Neural progenitor cell (in vitro differentiated cells): ENCODE data around the gene PROZ.

ENCODE experiments used
- EZH2 ChIP-seq: fragments of 200-600 bp; sonication (generic); IDR thresholded peaks from 2 replicates; pipeline ENCODE4 v1.6.1; 2017; ENCODE audit warnings: antibody characterized with exemption, mild to moderate bottlenecking, moderate library complexity
- TF ChIP-seq, protein P1 (sequence below): fragments of 200-600 bp; sonication (generic); IDR thresholded peaks from 2 replicates; pipeline ENCODE4 v1.5.1; 2017; ENCODE audit warnings: antibody characterized with exemption, mild to moderate bottlenecking

DNA sequence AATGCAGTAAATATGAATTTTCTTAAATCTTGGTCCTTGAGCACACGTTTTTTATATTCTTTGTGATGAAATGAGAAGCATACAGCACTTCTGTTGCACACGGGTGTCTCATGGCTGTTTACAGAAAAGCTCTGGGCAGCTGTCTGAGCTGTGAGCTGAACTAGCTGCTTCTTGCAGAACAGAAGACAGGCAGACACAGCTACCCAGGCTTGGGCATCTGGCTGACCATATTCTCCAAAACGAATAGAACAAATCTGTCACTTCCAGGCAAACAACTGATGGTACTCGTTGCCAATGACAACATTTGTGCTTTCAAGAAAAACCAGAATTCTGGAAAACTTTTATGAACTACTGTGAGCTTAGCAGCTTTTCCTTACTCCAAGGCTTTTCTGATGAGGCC lies 33.8 kb downstream of the PROZ start:
- TF ChIP-seq, protein P1, sequence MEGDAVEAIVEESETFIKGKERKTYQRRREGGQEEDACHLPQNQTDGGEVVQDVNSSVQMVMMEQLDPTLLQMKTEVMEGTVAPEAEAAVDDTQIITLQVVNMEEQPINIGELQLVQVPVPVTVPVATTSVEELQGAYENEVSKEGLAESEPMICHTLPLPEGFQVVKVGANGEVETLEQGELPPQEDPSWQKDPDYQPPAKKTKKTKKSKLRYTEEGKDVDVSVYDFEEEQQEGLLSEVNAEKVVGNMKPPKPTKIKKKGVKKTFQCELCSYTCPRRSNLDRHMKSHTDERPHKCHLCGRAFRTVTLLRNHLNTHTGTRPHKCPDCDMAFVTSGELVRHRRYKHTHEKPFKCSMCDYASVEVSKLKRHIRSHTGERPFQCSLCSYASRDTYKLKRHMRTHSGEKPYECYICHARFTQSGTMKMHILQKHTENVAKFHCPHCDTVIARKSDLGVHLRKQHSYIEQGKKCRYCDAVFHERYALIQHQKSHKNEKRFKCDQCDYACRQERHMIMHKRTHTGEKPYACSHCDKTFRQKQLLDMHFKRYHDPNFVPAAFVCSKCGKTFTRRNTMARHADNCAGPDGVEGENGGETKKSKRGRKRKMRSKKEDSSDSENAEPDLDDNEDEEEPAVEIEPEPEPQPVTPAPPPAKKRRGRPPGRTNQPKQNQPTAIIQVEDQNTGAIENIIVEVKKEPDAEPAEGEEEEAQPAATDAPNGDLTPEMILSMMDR: no peak
- no peak for TF ChIP-seq EZH2
